Transverse colon (tissue), 4 donors: ENCODE measurements around the gene MEP1A. TPM values are rescaled to one million over a fixed set of nuclear protein-coding genes. Genes with fewer than 3 reads are reported as not detected.

ENCODE experiments used
- DNase-seq: peaks from one replicate; pipeline ENCODE4 v3.0.0-alpha.2; 2019
- H3K27ac ChIP-seq, 4 donors: fragments of 200-600 bp; sonication (generic); 2 replicates each; pipeline ENCODE4 v1.5.1; 2016 to 2018; ENCODE audit warnings: inconsistent platforms in 4 of 4
- H3K27me3 ChIP-seq: fragments of 200-600 bp; sonication (generic); 2 replicates; pipeline ENCODE4 v1.5.1; 2017; ENCODE audit warnings: inconsistent platforms
- H3K36me3 ChIP-seq, 4 donors: fragments of 200-600 bp; sonication (generic); 2 replicates each; pipeline ENCODE4 v1.5.1; 2017 to 2019; ENCODE audit warnings: inconsistent platforms in 4 of 4
- H3K4me1 ChIP-seq, 4 donors: fragments of 200-600 bp; sonication (generic); 2 replicates each; pipeline ENCODE4 v1.5.1; 2017 to 2020; ENCODE audit warnings: inconsistent platforms in 4 of 4
- H3K4me3 ChIP-seq, 4 donors: fragments of 200-600 bp; sonication (generic); 1 replicate in 1 of 4; 2 replicates in 3 of 4; pipeline versions ENCODE4 v1.5.1 to v1.6.1; 2017 to 2019; ENCODE audit warnings: inconsistent platforms in 4 of 4
- H3K9me3 ChIP-seq, 2 donors: fragments of 200-600 bp; sonication (generic); 2 replicates each; pipeline ENCODE4 v1.5.1; 2017 to 2019; ENCODE audit warnings: inconsistent platforms in 2 of 2
- CTCF ChIP-seq, 5 experiments: fragments of 200-600 bp in 3 of 5; fragments of 450-650 bp in 2 of 5; sonication (generic) in 3 of 5; IDR thresholded peaks; 1 replicate in 2 of 5; 2 replicates in 3 of 5; pipeline ENCODE4 v1.5.1; 2016 to 2017; ENCODE audit warnings: antibody characterized with exemption in 5 of 5, inconsistent platforms in 3 of 5, mild to moderate bottlenecking in 2 of 5, moderate library complexity in 1 of 5
- EP300 ChIP-seq: sonication (generic); formaldehyde crosslinking; IDR thresholded peaks from one replicate; pipeline ENCODE4 v1.6.1; 2017; ENCODE audit warnings: antibody characterized with exemption, low read depth
- POLR2A ChIP-seq: fragments of 450-650 bp; IDR thresholded peaks from one replicate; pipeline ENCODE4 v1.6.1; 2016; ENCODE audit warnings: antibody characterized with exemption, mild to moderate bottlenecking, moderate library complexity
- POLR2AphosphoS5 ChIP-seq, 3 donors: sonication (generic); formaldehyde crosslinking; IDR thresholded peaks; one replicate each; pipeline ENCODE4 v1.6.1; 2016; ENCODE audit warnings: antibody characterized with exemption in 3 of 3
- WGBS, 2 donors: methylation state at CpG; one replicate each; pipeline ENCODE4 v1.1.5; 2018; ENCODE audit warnings: low coverage in 1 of 2; 5-methylcytosine and 5-hydroxymethylcytosine counted together
- in situ Hi-C, 4 donors: fragments of 200-750 bp; cut with MboI; loops; one replicate each; pipeline versions ENCODE4 v1.15.0 to v1.15.1; 2017; ENCODE audit warnings: low sequenced_read_pairs in 3 of 4, low pct_ligation_motif_present in 1 of 4, low pct_unique_long_range_greater_than_20kb in 1 of 4
- intact Hi-C: fragments of 100-400 bp; cut with DNase I; formaldehyde crosslinking; loops from one replicate; pipeline ENCODE4 v1.15.1; 2023; ENCODE audit warnings: low total_unique reads
- total RNA-seq, 4 donors: library from RNA; depleted of rRNA; stranded (reverse); fragments of >200 nt; gene quantifications; one replicate each; pipeline ENCODE4 v1.1.0, GENCODE V29; 2016

MEP1A gene
- total RNA-seq, 4 donors from 2014 or later: 31.2 to 601 (median 223) TPM

- DNase-seq: no peak
- in situ Hi-C loops (no loop called here), intact Hi-C loops (no loop called here)
- no peak for TF ChIP-seq POLR2AphosphoS5 (IDR thresholded peaks at IDR 0.05)
- no peak for TF ChIP-seq EP300
- no peak for TF ChIP-seq CTCF (IDR thresholded peaks at IDR 0.05)
- TF ChIP-seq POLR2A: no peak
- Histone ChIP-seq H3K36me3 (no peaks in the 10 kb centered on the region), H3K9me3 (no peaks in the 10 kb centered on the region), H3K27me3 (no peaks in the 10 kb centered on the region), H3K4me1 (peaks cover 0 to 14% (median 5%) of the 10 kb centered on the region in 4 donors), H3K27ac (no peak overlapping the region), H3K4me3 (no peak overlapping the region)
- 0 to 21% methylated on average over 1 of the region's 1 CpG for WGBS, 2 donors
Measured at GRCh38 chr6:46808806-46809205, 15.6 kb downstream of the MEP1A start.

- no peaks in the 10 kb centered on the region for H3K36me3 ChIP-seq
- peak; percentile 67 for DNase-seq
Measured at GRCh38 chr6:46815130-46815529, 21.9 kb downstream of the MEP1A start.

GRCh38 chr6:46816626-46817025 lies 23.4 kb downstream of the MEP1A start:
- H3K4me3 ChIP-seq: no peak overlapping the region
- no peak for TF ChIP-seq EP300
- TF ChIP-seq POLR2AphosphoS5 (IDR thresholded peaks at IDR 0.05): no peak
- TF ChIP-seq CTCF (IDR thresholded peaks at IDR 0.05): no peak
- TF ChIP-seq POLR2A: no peak
- no peaks in the 10 kb centered on the region for H3K36me3 ChIP-seq
- 87% methylated on average over 1 of the region's 1 CpG; no CpG with 5 or more reads in 1 of the 2 donors for WGBS, 2 donors
- intact Hi-C loops (no loop called here), in situ Hi-C loops (no loop called here)
- H3K4me1 ChIP-seq: peaks cover 0 to 6% (median 2%) of the 10 kb centered on the region in 4 donors
- no peak overlapping the region for H3K27ac ChIP-seq
- no peaks in the 10 kb centered on the region for H3K27me3 ChIP-seq
- no peaks in the 10 kb centered on the region for H3K9me3 ChIP-seq
- no peak for DNase-seq

More at GRCh38 chr6:46815130-46815529, 21.9 kb downstream of the MEP1A start:
- no peak for TF ChIP-seq POLR2AphosphoS5 (IDR thresholded peaks at IDR 0.05)
- TF ChIP-seq EP300: no peak
- intact Hi-C loops: no loop called here
- H3K9me3 ChIP-seq: no peaks in the 10 kb centered on the region
- in situ Hi-C loops: no loop called here
- 45% methylated on average over 4 of the region's 4 CpGs; no CpG with 5 or more reads in 1 of the 2 donors for WGBS, 2 donors
- H3K4me1 ChIP-seq: peaks cover 0 to 4% (median 0%) of the 10 kb centered on the region in 4 donors
- no peaks in the 10 kb centered on the region for H3K27me3 ChIP-seq
- no peak overlapping the region for H3K4me3 ChIP-seq
- H3K27ac ChIP-seq: peak overlapping the region in 2 of 4 donors; percentile 23 to 33

GRCh38 chr6:46819561-46819960 lies 26.4 kb downstream of the MEP1A start:
- no peaks in the 10 kb centered on the region for H3K27me3 ChIP-seq
- H3K27ac ChIP-seq: no peak overlapping the region
- DNase-seq: no peak
- H3K9me3 ChIP-seq: no peaks in the 10 kb centered on the region
- H3K36me3 ChIP-seq: no peaks in the 10 kb centered on the region
- H3K4me3 ChIP-seq: no peak overlapping the region
- TF ChIP-seq POLR2AphosphoS5 (IDR thresholded peaks at IDR 0.05) (no peak), CTCF (IDR thresholded peaks at IDR 0.05) (no peak), POLR2A (no peak), EP300 (no peak)
- 90 to 96% methylated on average over 4 to 7 of the region's 7 CpGs for WGBS, 2 donors
- H3K4me1 ChIP-seq: peaks cover 0 to 6% (median 2%) of the 10 kb centered on the region in 4 donors
- in situ Hi-C loops: no loop called here
- intact Hi-C loops: no loop called here

GRCh38 chr6:46821458-46821881 lies 28.3 kb downstream of the MEP1A start:
- no peaks in the 10 kb centered on the region for H3K36me3 ChIP-seq
- peaks cover 0 to 6% (median 0%) of the 10 kb centered on the region in 4 donors for H3K4me1 ChIP-seq
- DNase-seq: no peak
- in situ Hi-C loops: no loop called here
- no peaks in the 10 kb centered on the region for H3K27me3 ChIP-seq
- H3K27ac ChIP-seq: peak overlapping the region in 3 of 4 donors; percentile 1 to 10 (median 2)
- TF ChIP-seq POLR2AphosphoS5 (IDR thresholded peaks at IDR 0.05) (no peak), EP300 (no peak), CTCF (IDR thresholded peaks at IDR 0.05) (no peak), POLR2A (no peak)
- 58 to 64% methylated on average over 3 to 4 of the region's 4 CpGs for WGBS, 2 donors
- no peak overlapping the region for H3K4me3 ChIP-seq
- intact Hi-C loops: no loop called here
- no peaks in the 10 kb centered on the region for H3K9me3 ChIP-seq
